Measurements from ENCODE around the gene ERAP2. TPM values are rescaled to one million over a fixed set of nuclear protein-coding genes. Genes with fewer than 3 reads are reported as not detected.
A peak's percentile ranks its signal among the peaks of the same experiment; 100 is the strongest.
"Not testable (repeated sequence)": the region's sequence is repeated elsewhere in the genome, so short reads cannot be mapped to it uniquely, and the experiment has no call there.

ERAP2 gene
- polyA plus RNA-seq, 1 donor from 2014 or later: not detected

GRCh38 chr5:96930589-96930988 is 54.3 kb downstream of the ERAP2 start:
- Histone ChIP-seq H3K9ac (ENCODE audit: low read length) (no peak overlapping the region), H3K27ac (ENCODE audit: low read length) (no peak overlapping the region), H3K79me2 (replicated peaks; ENCODE audit: insufficient read depth, low read length) (peaks cover 11% of the 10 kb centered on the region), H3K4me3 (ENCODE audit: low read length) (peak overlapping the region; percentile 92), H3K4me2 (ENCODE audit: low read length) (no peak overlapping the region), H3F3A (ENCODE audit: insufficient read depth, low read length, poor library complexity, severe bottlenecking) (no peaks in the 10 kb centered on the region), H4K20me1 (ENCODE audit: insufficient read depth) (no peaks in the 10 kb centered on the region), H3K27me3 (ENCODE audit: insufficient read depth, low read depth, low read length) (no peaks in the 10 kb centered on the region), H3K36me3 (ENCODE audit: insufficient read depth, low read length) (no peaks in the 10 kb centered on the region), H2AFZ (ENCODE audit: low read depth, low read length) (no peak overlapping the region), H3K9me2 (ENCODE audit: insufficient read depth, low read length) (no peaks in the 10 kb centered on the region), H3K9me3 (ENCODE audit: low read length) (no peaks in the 10 kb centered on the region)
- TF ChIP-seq EZH2 (IDR thresholded peaks at IDR 0.05; ENCODE audit: borderline replicate concordance, insufficient read depth, low read length, poor library complexity, severe bottlenecking) (no peak), TAF1 (IDR thresholded peaks at IDR 0.05; ENCODE audit: low read depth) (no peak), SMC3 (conservative IDR thresholded peaks at IDR 0.05; ENCODE audit: poor library complexity) (no peak), EP300 (conservative IDR thresholded peaks at IDR 0.05; ENCODE audit: poor library complexity, severe bottlenecking) (no peak), MXI1 (conservative IDR thresholded peaks at IDR 0.05; ENCODE audit: poor library complexity, severe bottlenecking) (no peak), POLR2AphosphoS5 (IDR thresholded peaks at IDR 0.05) (no peak), RAD21 (conservative IDR thresholded peaks at IDR 0.05) (no peak), REST (IDR thresholded peaks at IDR 0.05; ENCODE audit: borderline replicate concordance) (no peak)

- H3K36me3 ChIP-seq (ENCODE audit: insufficient read depth, low read length); H3K27me3 ChIP-seq (ENCODE audit: insufficient read depth, low read depth, low read length); H3F3A ChIP-seq (ENCODE audit: insufficient read depth, low read length, poor library complexity, severe bottlenecking); H3K9me2 ChIP-seq (ENCODE audit: insufficient read depth, low read length); H3K4me2 ChIP-seq (ENCODE audit: low read length); H3K27ac ChIP-seq (ENCODE audit: low read length); H3K9ac ChIP-seq (ENCODE audit: low read length); H2AFZ ChIP-seq (ENCODE audit: low read depth, low read length); H3K9me3 ChIP-seq (ENCODE audit: low read length); H4K20me1 ChIP-seq (ENCODE audit: insufficient read depth): not testable (repeated sequence)
- Histone ChIP-seq H3K79me2 (replicated peaks; ENCODE audit: insufficient read depth, low read length) (peaks cover 11% of the 10 kb centered on the region), H3K4me3 (ENCODE audit: low read length) (peak overlapping the region; percentile 92)
Observed at GRCh38 chr5:96931037-96931436, 54.7 kb downstream of the ERAP2 start.

GRCh38 chr5:96931605-96932004 is 55.3 kb downstream of the ERAP2 start:
- H3K27ac ChIP-seq (ENCODE audit: low read length): no peak overlapping the region
- peaks cover 11% of the 10 kb centered on the region for H3K79me2 ChIP-seq (replicated peaks; ENCODE audit: insufficient read depth, low read length)
- peak overlapping the region; percentile 92 for H3K4me3 ChIP-seq (ENCODE audit: low read length)
- no peak overlapping the region for H3K9ac ChIP-seq (ENCODE audit: low read length)
- no peaks in the 10 kb centered on the region for H3K36me3 ChIP-seq (ENCODE audit: insufficient read depth, low read length)
- no peaks in the 10 kb centered on the region for H3F3A ChIP-seq (ENCODE audit: insufficient read depth, low read length, poor library complexity, severe bottlenecking)
- H3K9me3 ChIP-seq (ENCODE audit: low read length): no peaks in the 10 kb centered on the region
- H3K9me2 ChIP-seq (ENCODE audit: insufficient read depth, low read length): no peaks in the 10 kb centered on the region
- H3K27me3 ChIP-seq (ENCODE audit: insufficient read depth, low read depth, low read length): no peaks in the 10 kb centered on the region
- H4K20me1 ChIP-seq (ENCODE audit: insufficient read depth): no peaks in the 10 kb centered on the region
- peak overlapping the region; percentile 17 for H3K4me2 ChIP-seq (ENCODE audit: low read length)
- TF ChIP-seq MXI1 (conservative IDR thresholded peaks at IDR 0.05; ENCODE audit: poor library complexity, severe bottlenecking): no peak
- TF ChIP-seq EP300 (conservative IDR thresholded peaks at IDR 0.05; ENCODE audit: poor library complexity, severe bottlenecking): no peak
- TF ChIP-seq POLR2AphosphoS5 (IDR thresholded peaks at IDR 0.05): no peak
- no peak for TF ChIP-seq CTCF (IDR thresholded peaks at IDR 0.05; ENCODE audit: poor library complexity, severe bottlenecking)
- no peak for TF ChIP-seq EZH2 (IDR thresholded peaks at IDR 0.05; ENCODE audit: borderline replicate concordance, insufficient read depth, low read length, poor library complexity, severe bottlenecking)
- TF ChIP-seq TAF1 (IDR thresholded peaks at IDR 0.05; ENCODE audit: low read depth): no peak
- no peak for TF ChIP-seq RAD21 (conservative IDR thresholded peaks at IDR 0.05)
- no peak for TF ChIP-seq SMC3 (conservative IDR thresholded peaks at IDR 0.05; ENCODE audit: poor library complexity)
- no peak for TF ChIP-seq REST (IDR thresholded peaks at IDR 0.05; ENCODE audit: borderline replicate concordance)
- no peak overlapping the region for H2AFZ ChIP-seq (ENCODE audit: low read depth, low read length)
